Skeletal muscle tissue (tissue), 4 donors: ENCODE data around the gene IFNL2. TPM values are rescaled to one million over a fixed set of nuclear protein-coding genes. Genes with fewer than 3 reads are reported as not detected.
"Not testable (repeated sequence)": the region's sequence is repeated elsewhere in the genome, so short reads cannot be mapped to it uniquely, and the experiment has no call there.

Experiments
- H3K27ac ChIP-seq: one replicate; pipeline ENCODE4 v1.7.0; 2013; ENCODE audit warnings: mild to moderate bottlenecking, low read depth, low read length, inconsistent platforms
- H3K27me3 ChIP-seq, 3 donors: one replicate each; pipeline ENCODE4 v1.7.0; 2013; ENCODE audit warnings: low read length in 3 of 3; ENCODE audit not compliant: control insufficient read depth in 3 of 3, insufficient read depth in 3 of 3
- H3K36me3 ChIP-seq, 3 donors: one replicate each; pipeline ENCODE4 v1.7.0; 2013; ENCODE audit warnings: low read length in 3 of 3; ENCODE audit not compliant: control insufficient read depth in 3 of 3, insufficient read depth in 3 of 3
- H3K4me1 ChIP-seq, 3 donors: one replicate each; pipeline ENCODE4 v1.7.0; 2013; ENCODE audit warnings: low read length in 3 of 3, mild to moderate bottlenecking in 3 of 3; ENCODE audit not compliant: control insufficient read depth in 3 of 3, insufficient read depth in 3 of 3
- H3K4me3 ChIP-seq, 3 donors: one replicate each; pipeline ENCODE4 v1.7.0; 2013; ENCODE audit warnings: low read length in 3 of 3
- H3K9ac ChIP-seq, 3 donors: one replicate each; pipeline ENCODE4 v1.7.0; 2013; ENCODE audit warnings: low read length in 3 of 3, mild to moderate bottlenecking in 3 of 3, moderate library complexity in 2 of 3, low read depth in 1 of 3
- H3K9me3 ChIP-seq, 3 donors: one replicate each; pipeline ENCODE4 v1.7.0; 2013; ENCODE audit warnings: low read length in 3 of 3; ENCODE audit not compliant: control insufficient read depth in 3 of 3
- total RNA-seq: library from RNA; depleted of rRNA; stranded (reverse); fragments of >200 nt; gene quantifications from one replicate; pipeline ENCODE4 v1.2.3, GENCODE V29; 2014
- donor health status: Osteomylitis.

The IFNL2 gene
- total RNA-seq, 1 donor from 2014 or later, result not detected

DNA sequence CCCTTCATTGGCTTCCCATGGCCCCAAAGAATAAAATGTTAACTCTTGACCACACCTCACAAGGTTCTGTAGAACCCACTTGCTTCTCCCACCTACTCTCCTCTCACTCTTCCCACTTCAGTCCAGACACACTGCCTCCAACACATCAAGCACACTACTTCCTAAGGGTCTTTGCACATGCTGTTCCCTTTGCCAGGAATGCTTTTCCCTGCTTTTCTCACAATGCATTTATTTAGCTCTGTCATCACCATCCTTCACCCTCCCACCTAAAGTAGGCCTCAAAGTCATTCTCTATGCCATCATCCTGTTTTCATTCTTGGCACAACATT lies 36.0 kb downstream of the IFNL2 start:
- Histone ChIP-seq H3K4me1 (no peaks in the 10 kb centered on the region), H3K27me3 (peaks cover 46 to 53% (median 52%) of the 10 kb centered on the region in 3 donors), H3K4me3 (peak overlapping the region in 1 of 3 donors; percentile 12), H3K27ac (no peak overlapping the region), H3K36me3 (no peaks in the 10 kb centered on the region), H3K9me3 (no peaks in the 10 kb centered on the region), H3K9ac (no peak overlapping the region)

DNA sequence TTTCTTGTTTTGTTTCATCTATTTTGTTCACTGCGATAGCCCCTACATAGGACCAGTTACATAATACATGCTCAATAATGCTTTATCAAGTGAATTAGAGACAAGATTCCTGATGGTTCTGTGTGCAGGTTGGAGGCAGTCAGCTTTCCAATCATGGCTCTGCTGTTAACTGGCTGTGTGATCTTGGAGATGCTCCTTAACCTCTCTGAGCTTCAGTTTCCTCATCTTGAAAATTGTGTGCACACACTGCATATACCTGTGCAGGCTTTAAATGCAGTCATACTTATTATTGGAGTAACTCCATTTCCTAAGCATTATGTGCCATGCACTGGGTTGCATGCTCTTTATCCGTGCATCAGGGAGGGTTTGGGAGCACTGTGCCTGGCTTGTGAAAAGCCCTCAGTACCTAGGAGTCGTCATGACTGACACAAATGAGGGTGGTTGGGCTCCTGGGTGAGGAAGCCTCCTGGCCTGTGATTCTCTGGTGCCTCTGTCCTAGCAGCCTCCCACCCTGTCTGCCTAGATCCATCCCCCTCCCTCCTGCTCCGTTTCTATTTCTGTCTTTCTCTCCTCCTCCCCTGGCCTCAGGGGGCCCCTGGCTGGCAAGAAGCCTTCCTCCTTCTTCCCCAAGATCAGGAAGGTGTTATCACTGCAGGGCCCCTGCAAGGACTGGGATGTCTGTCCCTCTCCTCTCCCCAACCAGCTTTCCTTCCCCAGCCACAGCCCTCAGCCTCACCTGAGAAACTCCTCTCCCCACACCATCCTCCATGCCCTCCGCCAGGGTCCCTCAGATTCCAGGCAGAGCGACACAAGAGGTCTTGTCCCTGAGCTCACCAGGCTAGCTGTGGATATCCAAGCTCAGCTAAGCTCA lies 36.7 kb downstream of the IFNL2 start:
- peaks cover 46 to 58% (median 56%) of the 10 kb centered on the region in 3 donors for H3K27me3 ChIP-seq

DNA sequence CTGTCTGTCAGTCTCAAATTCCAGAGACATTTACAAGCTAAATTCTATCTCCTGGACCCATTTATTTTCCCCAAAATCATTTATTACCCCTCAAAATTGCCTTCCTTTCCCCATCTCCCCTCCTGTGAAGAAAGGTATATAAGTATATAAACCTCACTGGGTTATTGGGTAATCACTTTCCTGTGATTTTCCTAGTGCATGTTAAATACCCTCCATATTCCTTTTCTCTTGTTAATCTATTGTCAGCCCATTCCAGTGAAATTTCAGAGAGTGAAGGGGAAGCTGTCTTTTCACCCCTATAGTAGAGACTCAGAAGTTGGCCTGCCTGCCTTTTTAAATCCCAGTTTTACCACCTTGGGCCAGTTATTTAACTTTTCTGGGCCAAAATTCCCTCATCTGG lies 37.9 kb downstream of the IFNL2 start:
- Histone ChIP-seq H3K27ac (no peak overlapping the region), H3K4me1 (no peaks in the 10 kb centered on the region), H3K9me3 (no peaks in the 10 kb centered on the region), H3K27me3 (peaks cover 50 to 65% (median 63%) of the 10 kb centered on the region in 3 donors), H3K4me3 (no peak overlapping the region), H3K36me3 (no peaks in the 10 kb centered on the region), H3K9ac (no peak overlapping the region)

More for the DNA sequence above, 36.7 kb downstream of the IFNL2 start:
- no peaks in the 10 kb centered on the region for H3K4me1 ChIP-seq
- H3K4me3 ChIP-seq, result no peak overlapping the region
- H3K27ac ChIP-seq, result no peak overlapping the region
- H3K9me3 ChIP-seq, result no peaks in the 10 kb centered on the region
- no peaks in the 10 kb centered on the region for H3K36me3 ChIP-seq
- no peak overlapping the region for H3K9ac ChIP-seq

DNA sequence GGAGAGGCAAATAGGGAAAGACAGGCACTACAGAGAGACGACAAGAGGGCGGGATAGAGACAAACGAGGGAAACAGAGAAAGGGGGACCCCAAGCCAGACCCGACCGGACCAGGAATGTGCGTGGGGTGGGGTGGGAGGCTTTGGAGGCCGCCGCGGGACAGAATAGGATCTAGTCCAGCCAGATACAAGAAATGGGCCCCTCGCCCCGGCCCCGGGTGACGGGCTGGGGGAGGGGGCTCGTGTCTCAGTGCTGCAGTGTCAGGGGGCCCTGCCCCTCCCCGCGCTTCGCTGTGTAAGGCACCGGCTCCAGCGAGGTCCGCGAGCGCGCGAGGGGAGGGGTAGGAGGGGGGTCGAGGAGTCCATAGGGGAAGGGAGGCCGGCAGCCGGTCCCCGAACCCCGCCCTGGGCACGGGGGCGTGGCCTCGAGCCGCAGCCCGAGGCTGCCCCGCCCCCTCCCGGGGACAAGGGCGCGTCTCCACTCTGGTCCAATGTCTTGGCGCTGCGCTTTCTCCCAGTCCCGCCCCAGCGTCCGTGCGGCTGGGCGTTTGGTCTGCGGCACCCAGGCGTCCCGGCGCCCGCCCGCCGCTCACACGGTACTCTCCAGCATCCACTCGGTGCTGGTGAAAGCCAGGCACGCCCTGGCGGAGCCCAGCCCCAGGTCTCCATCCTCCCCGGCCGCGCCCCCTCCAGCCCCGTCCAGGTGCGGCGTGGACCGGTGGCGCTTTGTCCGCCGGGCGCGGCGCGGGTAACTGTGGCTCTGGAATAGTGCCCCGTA lies 39.0 kb downstream of the IFNL2 start:
- peaks cover 53 to 70% (median 65%) of the 10 kb centered on the region in 3 donors for H3K27me3 ChIP-seq
- H3K4me3 ChIP-seq, result no peak overlapping the region

DNA sequence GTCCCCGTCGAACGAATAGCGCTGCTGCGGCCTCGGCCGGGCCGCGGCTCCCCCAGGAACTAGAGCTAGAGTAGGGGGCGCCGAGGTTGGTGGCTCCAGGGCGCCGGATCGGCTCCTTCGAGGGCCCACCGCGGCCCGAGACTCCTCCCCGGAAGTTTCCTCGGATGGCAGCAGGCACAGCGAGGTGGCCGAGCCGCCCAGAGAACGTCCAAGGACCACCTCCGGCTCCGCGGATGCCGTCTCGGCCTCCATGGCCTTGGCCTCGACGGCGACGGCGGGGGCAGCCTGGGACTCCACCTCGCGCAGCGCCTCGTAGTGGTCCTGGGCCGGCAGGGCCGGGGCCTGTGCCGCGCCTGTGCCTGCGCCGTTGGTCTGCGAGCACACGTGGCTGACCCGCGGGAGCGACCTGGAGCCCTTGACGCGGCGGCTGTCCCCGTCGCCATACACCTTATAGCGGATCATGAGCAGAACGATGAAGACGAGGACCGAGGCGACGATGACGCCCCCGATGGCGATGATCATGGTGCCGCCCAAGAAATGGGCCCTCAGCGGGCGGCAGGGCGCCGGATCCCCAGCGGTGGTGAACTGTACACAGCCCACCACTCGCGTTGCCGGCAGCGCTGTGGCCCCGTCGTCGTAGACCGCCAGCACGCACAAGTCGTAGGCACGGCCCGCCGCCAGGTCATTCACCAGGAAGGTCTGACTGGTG lies 39.8 kb downstream of the IFNL2 start:
- no peak overlapping the region for H3K9ac ChIP-seq
- H3K4me3 ChIP-seq, result peak overlapping the region in 1 of 3 donors; percentile 13
- H3K4me1 ChIP-seq, result no peaks in the 10 kb centered on the region
- H3K36me3 ChIP-seq, result no peaks in the 10 kb centered on the region
- H3K9me3 ChIP-seq, result no peaks in the 10 kb centered on the region
- H3K27me3 ChIP-seq, result peaks cover 53 to 70% (median 66%) of the 10 kb centered on the region in 3 donors
- H3K27ac ChIP-seq, result no peak overlapping the region

More for the DNA sequence above, 39.0 kb downstream of the IFNL2 start:
- no peak overlapping the region for H3K9ac ChIP-seq
- no peaks in the 10 kb centered on the region for H3K9me3 ChIP-seq
- H3K27ac ChIP-seq, result no peak overlapping the region
- H3K4me1 ChIP-seq, result no peaks in the 10 kb centered on the region
- H3K36me3 ChIP-seq, result no peaks in the 10 kb centered on the region

DNA sequence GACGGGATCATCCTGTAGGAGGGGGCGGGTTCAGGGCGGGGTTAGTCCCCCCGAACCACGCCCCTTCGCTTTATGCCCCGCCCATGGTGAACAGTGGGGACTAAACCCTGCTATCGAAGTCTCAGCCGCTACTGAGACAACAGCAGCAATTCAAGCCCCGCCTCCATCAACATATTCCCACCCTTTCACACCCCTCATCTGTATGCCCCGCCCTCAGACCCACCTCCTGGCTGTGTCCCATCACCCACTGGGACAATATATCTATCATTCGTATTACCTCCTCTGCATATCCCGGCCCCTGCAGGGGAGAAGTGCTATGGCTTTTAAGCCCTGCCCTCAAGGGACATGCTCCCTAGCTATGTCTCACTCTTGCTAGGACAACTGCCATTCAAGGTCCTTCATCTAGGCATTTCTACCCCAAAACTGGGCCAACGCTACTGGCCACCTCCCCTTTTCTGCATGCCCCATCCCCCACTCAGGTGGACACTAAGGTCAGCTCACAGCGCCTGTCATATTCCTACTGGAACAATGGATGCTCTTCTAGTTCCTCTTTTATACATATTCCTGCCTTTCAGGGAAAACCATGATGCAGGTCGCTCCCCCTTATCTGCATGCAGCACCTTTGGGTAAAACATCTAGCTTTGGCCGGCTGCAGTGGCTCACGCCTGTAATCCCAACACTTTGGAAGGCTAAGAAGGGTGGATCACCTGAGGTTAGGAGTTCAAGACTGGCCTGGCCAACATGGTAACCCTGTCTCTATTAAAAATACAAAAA lies 40.5 kb downstream of the IFNL2 start:
- Histone ChIP-seq H3K27ac (no peak overlapping the region), H3K9me3 (no peaks in the 10 kb centered on the region), H3K27me3 (peaks cover 51 to 67% (median 62%) of the 10 kb centered on the region in 3 donors), H3K4me3 (no peak overlapping the region), H3K36me3 (no peaks in the 10 kb centered on the region), H3K9ac (no peak overlapping the region), H3K4me1 (no peaks in the 10 kb centered on the region)

DNA sequence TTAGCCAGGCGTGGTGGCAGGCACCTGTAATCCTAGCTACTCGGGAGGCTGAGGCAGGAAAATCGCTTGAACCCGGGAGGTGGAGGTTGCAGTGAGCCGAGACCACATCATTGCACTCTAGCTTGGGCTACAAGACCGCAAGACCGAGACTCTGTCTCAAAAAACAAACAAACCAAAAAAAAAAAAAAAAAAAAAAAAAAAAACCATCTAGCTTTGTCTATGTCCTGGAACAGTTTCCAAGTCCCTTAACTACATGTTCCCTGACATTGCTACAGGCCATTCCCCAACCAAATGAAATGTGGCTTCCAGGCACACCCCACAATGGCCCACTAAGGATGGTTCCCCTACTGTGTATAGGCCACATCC lies 41.1 kb downstream of the IFNL2 start:
- not testable (repeated sequence) for H3K27ac ChIP-seq, H3K36me3 ChIP-seq, H3K9ac ChIP-seq, H3K9me3 ChIP-seq, H3K4me3 ChIP-seq, H3K4me1 ChIP-seq
- peaks cover 45 to 63% (median 60%) of the 10 kb centered on the region in 3 donors for H3K27me3 ChIP-seq

DNA sequence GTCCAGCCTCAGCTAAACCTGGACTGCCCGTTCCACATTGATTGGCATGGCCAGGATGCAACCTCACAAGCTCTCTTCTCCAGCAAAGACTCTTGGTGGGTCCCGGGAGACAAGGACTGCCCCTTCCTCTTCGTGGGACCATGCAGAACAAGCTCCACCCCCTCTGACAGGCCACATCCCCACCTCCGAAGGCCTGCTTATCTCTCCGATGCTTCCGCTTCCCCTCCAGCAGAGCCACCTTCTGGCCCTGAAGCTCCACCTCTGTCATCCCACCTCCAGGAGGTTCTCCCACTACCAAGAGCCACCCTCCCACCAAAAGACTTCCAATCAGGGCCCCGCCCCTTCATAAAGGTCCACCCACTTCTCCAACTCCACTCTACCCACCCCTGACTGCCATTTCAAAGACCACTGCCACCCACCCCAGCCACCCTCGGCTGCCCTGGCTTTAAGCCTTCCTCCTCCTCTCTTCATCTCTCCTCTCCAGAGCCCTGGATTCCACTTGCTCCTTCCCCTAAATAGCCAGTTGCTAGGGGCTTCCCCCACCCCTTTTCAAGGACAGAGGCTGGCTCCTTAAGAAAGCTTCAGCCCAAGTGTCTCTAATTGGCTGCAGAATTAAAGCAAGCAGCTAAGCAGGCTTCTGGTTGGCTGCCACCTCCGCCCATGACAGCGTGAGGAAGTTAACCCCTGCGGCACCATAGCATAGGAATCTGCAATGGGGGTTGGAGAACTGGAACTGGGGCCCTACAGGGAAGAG lies 42.5 kb downstream of the IFNL2 start:
- H3K9me3 ChIP-seq, result no peaks in the 10 kb centered on the region
- no peak overlapping the region for H3K27ac ChIP-seq
- H3K4me1 ChIP-seq, result no peaks in the 10 kb centered on the region
- no peak overlapping the region for H3K4me3 ChIP-seq
- H3K9ac ChIP-seq, result no peak overlapping the region
- H3K27me3 ChIP-seq, result peaks cover 33 to 48% (median 46%) of the 10 kb centered on the region in 3 donors
- H3K36me3 ChIP-seq, result no peaks in the 10 kb centered on the region
